ENCODE data around the gene HID1.
"Not testable (repeated sequence)": the region's sequence is repeated elsewhere in the genome, so short reads cannot be mapped to it uniquely, and the experiment has no call there.

Gene HID1

DNA sequence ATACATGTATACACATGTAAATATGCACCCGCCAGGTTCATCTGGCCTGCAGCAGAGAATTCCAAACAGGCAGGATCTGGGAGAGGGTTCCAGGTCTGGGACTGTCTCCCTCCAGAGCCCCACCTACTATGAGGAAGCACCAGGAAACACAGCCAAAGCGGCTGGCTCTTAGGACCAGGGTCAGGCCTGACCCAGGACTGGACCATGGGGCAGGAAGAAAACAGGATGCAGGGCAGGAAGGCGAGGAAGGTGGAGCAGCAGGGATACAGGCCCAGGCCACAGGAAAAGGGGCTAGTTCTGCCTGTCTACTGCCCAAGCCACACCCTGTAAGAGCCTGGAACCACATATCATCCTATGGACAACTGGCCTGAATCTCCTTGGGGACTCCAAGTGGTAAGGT, 2.2 kb downstream of the HID1 start:
- no peak overlapping the region for H3K4me3 Mint-ChIP-seq
- H3K36me3 Mint-ChIP-seq (ENCODE audit: low read depth) = no peaks in the 10 kb centered on the region
- H3K27me3 Mint-ChIP-seq (ENCODE audit: low read depth) = peaks cover 32% of the 10 kb centered on the region
- H3K4me1 Mint-ChIP-seq (ENCODE audit: low read depth) = peaks cover 3% of the 10 kb centered on the region
- DNase-seq (ENCODE audit: low spot score) = no peak
- H3K9me3 Mint-ChIP-seq = no peaks in the 10 kb centered on the region
- no peak overlapping the region for H3K27ac Mint-ChIP-seq

DNA sequence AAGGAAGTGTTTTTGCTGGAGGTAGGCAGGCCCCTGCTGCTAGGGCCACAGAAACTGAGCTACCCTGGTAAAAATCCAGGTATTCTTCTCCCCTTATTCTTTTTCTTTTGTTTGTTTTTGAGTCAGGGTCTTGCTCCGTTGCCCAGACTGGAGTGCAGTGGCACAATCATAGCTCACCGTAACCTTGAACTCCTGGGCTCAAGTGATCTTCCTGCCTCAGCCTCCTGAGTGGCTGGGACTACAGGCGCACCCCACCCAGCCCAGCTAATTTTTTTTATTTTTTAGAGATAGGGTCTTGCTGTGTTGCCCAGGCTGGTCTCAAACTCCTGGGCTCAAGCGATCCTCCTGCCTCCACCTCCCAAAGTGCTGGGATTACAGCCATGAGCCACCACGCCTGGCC, 3.1 kb downstream of the HID1 start:
- not testable (repeated sequence) for H3K27ac Mint-ChIP-seq; H3K9me3 Mint-ChIP-seq; H3K36me3 Mint-ChIP-seq (ENCODE audit: low read depth); H3K4me1 Mint-ChIP-seq (ENCODE audit: low read depth); DNase-seq (ENCODE audit: low spot score); H3K4me3 Mint-ChIP-seq
- peaks cover 29% of the 10 kb centered on the region for H3K27me3 Mint-ChIP-seq (ENCODE audit: low read depth)

GRCh38 chr17:74968361-74968780, 4.2 kb downstream of the HID1 start:
- no peaks in the 10 kb centered on the region for H3K9me3 Mint-ChIP-seq
- no peak overlapping the region for H3K27ac Mint-ChIP-seq
- no peak for DNase-seq (ENCODE audit: low spot score)
- H3K36me3 Mint-ChIP-seq (ENCODE audit: low read depth) = no peaks in the 10 kb centered on the region
- peaks cover 22% of the 10 kb centered on the region for H3K27me3 Mint-ChIP-seq (ENCODE audit: low read depth)
- peaks cover 3% of the 10 kb centered on the region for H3K4me1 Mint-ChIP-seq (ENCODE audit: low read depth)
- H3K4me3 Mint-ChIP-seq = no peak overlapping the region

DNA sequence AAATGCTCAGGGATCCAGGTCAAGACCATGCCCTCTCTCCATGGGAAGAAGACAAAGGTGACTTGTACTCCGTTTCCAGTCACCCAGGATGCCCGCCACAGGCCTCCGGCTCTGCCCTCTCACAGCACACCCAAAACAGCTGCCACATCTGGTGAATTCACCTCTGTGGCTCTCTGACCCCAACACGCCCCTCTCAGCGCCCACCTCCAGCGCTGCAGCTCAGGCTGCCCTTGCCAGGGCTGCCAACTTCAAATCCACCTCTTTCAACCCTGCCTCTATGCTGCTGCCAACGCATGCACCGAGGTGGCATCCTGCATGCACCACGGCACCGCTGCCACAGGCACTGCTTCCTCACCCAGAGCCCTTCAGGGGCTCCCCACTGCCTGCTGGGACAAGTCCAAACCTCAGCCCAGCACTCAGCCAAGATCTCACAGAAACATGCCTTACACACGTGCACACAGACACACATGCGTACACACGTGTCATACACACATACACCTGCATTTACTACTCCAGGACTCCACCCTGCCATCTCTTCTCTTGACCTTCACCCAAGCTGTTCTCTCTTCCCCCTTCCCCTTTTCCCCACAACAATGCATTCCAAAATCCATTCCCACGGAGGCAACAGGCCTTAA, 7.5 kb downstream of the HID1 start:
- Mint-ChIP-seq H3K4me1 (ENCODE audit: low read depth) (peaks cover 4% of the 10 kb centered on the region), H3K36me3 (ENCODE audit: low read depth) (no peaks in the 10 kb centered on the region), H3K27me3 (ENCODE audit: low read depth) (peaks cover 2% of the 10 kb centered on the region), H3K27ac (no peak overlapping the region), H3K9me3 (no peaks in the 10 kb centered on the region), H3K4me3 (no peak overlapping the region)
- no peak for DNase-seq (ENCODE audit: low spot score)

- H3K4me3 Mint-ChIP-seq = no peak overlapping the region
- no peak for DNase-seq (ENCODE audit: low spot score)
- H3K9me3 Mint-ChIP-seq = no peaks in the 10 kb centered on the region
- H3K36me3 Mint-ChIP-seq (ENCODE audit: low read depth) = no peaks in the 10 kb centered on the region
- H3K27me3 Mint-ChIP-seq (ENCODE audit: low read depth) = peaks cover 2% of the 10 kb centered on the region
- H3K4me1 Mint-ChIP-seq (ENCODE audit: low read depth) = peaks cover 4% of the 10 kb centered on the region
- no peak overlapping the region for H3K27ac Mint-ChIP-seq
Observed at GRCh38 chr17:74964246-74964761, 8.3 kb downstream of the HID1 start.

DNA sequence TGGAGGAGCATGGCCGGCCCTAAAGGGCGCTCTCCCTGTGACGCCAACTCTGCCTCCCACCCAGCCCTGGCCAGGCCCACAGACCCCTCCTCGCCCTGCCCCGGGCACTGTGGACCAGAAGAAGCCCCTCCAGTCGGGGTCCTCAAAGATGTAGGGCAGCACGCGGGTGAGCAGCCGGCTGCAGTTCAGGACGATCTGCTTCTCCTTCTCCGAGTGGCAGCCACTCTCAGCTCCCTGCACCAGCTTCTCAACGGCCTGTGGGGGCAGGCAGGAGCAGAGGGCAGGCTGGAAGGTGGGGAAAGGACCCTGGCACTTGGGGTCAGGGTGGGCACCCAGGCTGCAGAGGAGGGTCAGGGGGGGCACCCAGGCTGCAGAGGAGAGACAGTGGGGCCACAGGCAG, 8.9 kb downstream of the HID1 start:
- Mint-ChIP-seq H3K36me3 (ENCODE audit: low read depth) (no peaks in the 10 kb centered on the region), H3K4me3 (no peak overlapping the region), H3K27me3 (ENCODE audit: low read depth) (peaks cover 2% of the 10 kb centered on the region), H3K4me1 (ENCODE audit: low read depth) (peaks cover 4% of the 10 kb centered on the region), H3K27ac (no peak overlapping the region), H3K9me3 (no peaks in the 10 kb centered on the region)
- DNase-seq (ENCODE audit: low spot score) = no peak

DNA sequence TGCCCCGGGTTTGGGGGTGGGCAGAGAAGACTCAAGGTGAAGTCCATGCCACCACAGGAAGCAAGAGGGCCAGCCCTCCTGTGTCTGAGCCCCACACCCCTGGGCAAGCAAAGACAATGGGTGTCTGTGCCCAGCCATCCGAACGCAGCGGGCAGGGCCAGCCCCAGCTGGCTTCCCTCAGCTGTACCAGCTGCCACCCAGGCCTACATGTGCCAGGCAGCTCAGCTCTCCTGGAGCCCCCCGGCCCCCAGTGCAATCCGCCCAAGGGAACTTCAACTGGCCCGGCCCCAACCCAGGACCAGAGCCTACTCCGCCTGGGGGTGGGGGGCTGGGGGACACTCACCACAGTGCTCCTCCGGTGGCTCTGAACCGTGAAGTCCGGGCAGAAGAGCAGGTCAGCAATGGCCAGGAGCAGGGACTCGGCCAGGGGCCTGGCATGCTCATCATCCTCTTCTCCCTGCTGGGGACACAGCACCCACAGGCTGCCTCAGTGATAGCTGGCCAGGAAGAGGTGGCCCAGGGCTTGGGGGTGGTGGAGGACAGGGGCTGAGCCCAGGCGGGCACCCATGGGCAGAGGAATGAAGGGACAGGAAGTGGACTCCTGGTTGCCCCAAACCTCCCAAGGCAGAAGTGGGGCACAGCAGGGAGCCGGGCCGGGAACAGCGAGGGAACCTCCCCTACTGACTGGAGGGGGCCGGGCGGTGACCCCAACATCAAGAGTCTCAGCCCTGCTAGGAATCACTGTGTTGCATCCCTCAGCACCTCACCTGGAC, 9.8 kb downstream of the HID1 start:
- Mint-ChIP-seq H3K4me3 (no peak overlapping the region), H3K36me3 (ENCODE audit: low read depth) (no peaks in the 10 kb centered on the region), H3K27me3 (ENCODE audit: low read depth) (peaks cover 4% of the 10 kb centered on the region), H3K9me3 (no peaks in the 10 kb centered on the region), H3K27ac (no peak overlapping the region), H3K4me1 (ENCODE audit: low read depth) (peaks cover 4% of the 10 kb centered on the region)
- DNase-seq (ENCODE audit: low spot score) = no peak

GRCh38 chr17:74961657-74962350, 10.8 kb downstream of the HID1 start:
- Mint-ChIP-seq H3K4me3 (no peak overlapping the region), H3K4me1 (ENCODE audit: low read depth) (peaks cover 4% of the 10 kb centered on the region), H3K36me3 (ENCODE audit: low read depth) (no peaks in the 10 kb centered on the region), H3K9me3 (no peaks in the 10 kb centered on the region), H3K27ac (no peak overlapping the region), H3K27me3 (ENCODE audit: low read depth) (peaks cover 4% of the 10 kb centered on the region)
- DNase-seq (ENCODE audit: low spot score) = peak; percentile 68

DNA sequence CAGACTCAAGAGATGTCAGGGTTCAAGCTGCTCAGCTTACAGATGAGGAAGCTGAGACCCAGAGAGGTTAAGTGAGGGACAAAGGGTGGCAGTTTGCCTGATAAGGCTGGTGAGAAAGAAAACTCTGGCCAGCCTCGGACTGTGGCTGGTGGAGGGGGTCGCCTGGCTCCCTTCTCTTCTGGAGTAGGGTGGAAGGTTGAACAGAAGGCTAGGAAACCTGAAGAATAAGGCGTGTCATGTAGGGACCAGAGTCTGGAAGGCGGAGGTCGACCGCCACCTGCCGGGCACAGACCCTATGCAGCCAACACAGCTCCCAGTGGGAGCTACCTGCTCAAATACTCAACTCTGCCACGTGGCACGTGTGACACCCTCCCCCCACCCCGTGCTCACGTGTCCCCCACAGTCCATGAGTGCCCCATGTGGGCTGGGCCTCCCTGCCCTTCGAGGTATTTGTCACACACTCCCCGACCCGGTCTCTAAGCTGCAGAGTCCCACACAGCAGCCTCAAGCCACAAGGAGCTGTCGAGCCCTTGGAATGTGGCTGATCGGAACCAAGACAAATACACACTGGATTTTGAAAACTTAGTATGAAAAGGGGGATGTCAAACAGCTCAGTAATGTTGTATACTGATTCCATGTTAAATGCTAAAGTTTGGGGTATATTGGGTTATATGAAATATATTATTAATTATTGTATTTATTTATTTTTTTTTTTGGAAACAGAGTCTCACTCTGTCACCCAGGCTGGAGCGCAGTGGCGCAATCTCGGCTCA, 11.8 kb downstream of the HID1 start:
- H3K9me3 Mint-ChIP-seq = no peaks in the 10 kb centered on the region
- DNase-seq (ENCODE audit: low spot score) = no peak
- peaks cover 4% of the 10 kb centered on the region for H3K4me1 Mint-ChIP-seq (ENCODE audit: low read depth)
- peaks cover 4% of the 10 kb centered on the region for H3K27me3 Mint-ChIP-seq (ENCODE audit: low read depth)
- H3K36me3 Mint-ChIP-seq (ENCODE audit: low read depth) = no peaks in the 10 kb centered on the region
- H3K4me3 Mint-ChIP-seq = no peak overlapping the region
- no peak overlapping the region for H3K27ac Mint-ChIP-seq

DNA sequence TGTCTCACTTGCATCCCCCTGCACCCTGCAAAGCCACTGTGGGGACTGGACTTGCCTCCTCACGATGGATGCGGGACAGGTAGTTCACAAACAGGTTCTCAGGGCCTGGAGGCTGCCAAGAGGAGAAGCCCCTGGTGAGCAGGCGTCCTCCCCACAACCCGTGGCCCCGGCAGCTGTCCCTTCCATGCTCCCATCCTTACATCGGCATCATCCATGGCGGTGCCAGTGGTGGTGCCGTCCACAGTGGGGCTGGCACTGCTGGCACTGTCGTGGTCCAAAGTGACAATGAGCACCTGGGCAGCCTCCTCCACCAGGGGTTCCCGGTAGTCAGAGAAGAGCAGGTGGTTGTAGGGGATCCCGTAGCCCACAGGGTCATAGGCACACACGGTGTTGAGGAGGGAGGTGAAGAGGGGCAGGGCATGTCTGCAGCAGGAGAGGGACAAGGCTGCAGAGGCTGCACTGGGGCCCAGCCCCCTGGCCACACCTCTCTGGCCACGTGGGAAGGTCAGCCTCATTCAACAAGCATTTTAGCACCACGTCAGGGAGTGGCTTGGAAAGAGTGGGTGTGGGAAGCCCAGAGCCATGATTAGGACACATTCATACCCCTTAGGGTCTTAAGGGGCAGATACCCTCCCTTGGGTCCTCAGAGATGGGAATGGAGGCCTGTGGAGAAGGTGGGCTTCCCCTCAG, 12.6 kb downstream of the HID1 start:
- no peaks in the 10 kb centered on the region for H3K9me3 Mint-ChIP-seq
- DNase-seq (ENCODE audit: low spot score) = no peak
- H3K4me1 Mint-ChIP-seq (ENCODE audit: low read depth) = peaks cover 4% of the 10 kb centered on the region
- H3K4me3 Mint-ChIP-seq = no peak overlapping the region
- H3K27me3 Mint-ChIP-seq (ENCODE audit: low read depth) = peaks cover 1% of the 10 kb centered on the region
- no peak overlapping the region for H3K27ac Mint-ChIP-seq
- no peaks in the 10 kb centered on the region for H3K36me3 Mint-ChIP-seq (ENCODE audit: low read depth)

- H3K4me3 Mint-ChIP-seq = no peak overlapping the region
- DNase-seq (ENCODE audit: low spot score) = peak; percentile 66
- H3K36me3 Mint-ChIP-seq (ENCODE audit: low read depth) = no peaks in the 10 kb centered on the region
- peaks cover 4% of the 10 kb centered on the region for H3K4me1 Mint-ChIP-seq (ENCODE audit: low read depth)
- H3K27me3 Mint-ChIP-seq (ENCODE audit: low read depth) = peaks cover 1% of the 10 kb centered on the region
- no peak overlapping the region for H3K27ac Mint-ChIP-seq
- no peaks in the 10 kb centered on the region for H3K9me3 Mint-ChIP-seq
Observed at GRCh38 chr17:74957935-74958740, 14.4 kb downstream of the HID1 start.

GRCh38 chr17:74956093-74956492, 16.5 kb downstream of the HID1 start:
- DNase-seq (ENCODE audit: low spot score) = no peak
- Mint-ChIP-seq H3K4me1 (ENCODE audit: low read depth) (peaks cover 2% of the 10 kb centered on the region), H3K36me3 (ENCODE audit: low read depth) (no peaks in the 10 kb centered on the region), H3K9me3 (no peaks in the 10 kb centered on the region), H3K4me3 (no peak overlapping the region), H3K27me3 (ENCODE audit: low read depth) (peaks cover 1% of the 10 kb centered on the region), H3K27ac (no peak overlapping the region)
